ENCODE results near the gene ARHGAP18. TPM values are rescaled to one million over a fixed set of nuclear protein-coding genes. Genes with fewer than 3 reads are reported as not detected.
A peak's percentile ranks its signal among the peaks of the same experiment; 100 is the strongest.

The ARHGAP18 gene
- total and polyA plus RNA-seq, 2 of the 13 experiments (the other 11 are each of a cell fraction or from before 2014, with no cell fraction given) = 58.2 to 115 TPM

- TF ChIP-seq ZSCAN30 (CRISPR knock-in tag; IDR thresholded peaks at IDR 0.05) (no peak), SRSF1 (optimal IDR thresholded peaks at IDR 0.05; ENCODE audit: low read depth, low read length) (no peak), GLI4 (CRISPR knock-in tag; IDR thresholded peaks at IDR 0.05; ENCODE audit: borderline replicate concordance) (no peak), CBX1 (IDR thresholded peaks at IDR 0.05; ENCODE audit: low read depth) (no peak), TAF1 (CRISPR knock-in tag; IDR thresholded peaks at IDR 0.05) (no peak), ZBTB3 (CRISPR knock-in tag; IDR thresholded peaks at IDR 0.05; ENCODE audit: borderline replicate concordance, low read depth) (no peak), ZFP90 (CRISPR knock-in tag; IDR thresholded peaks at IDR 0.05; ENCODE audit: borderline replicate concordance) (no peak), JUND (CRISPR knock-in tag; IDR thresholded peaks at IDR 0.05) (no peak), LBX2 (CRISPR knock-in tag; IDR thresholded peaks at IDR 0.05; ENCODE audit: borderline replicate concordance) (no peak), ZNF414 (CRISPR knock-in tag; IDR thresholded peaks at IDR 0.05) (no peak), DZIP1 (CRISPR knock-in tag; IDR thresholded peaks at IDR 0.05) (no peak), ZNF639 (CRISPR knock-in tag; conservative IDR thresholded peaks at IDR 0.05) (no peak), SUZ12 (IDR thresholded peaks at IDR 0.05; ENCODE audit: low read depth, low read length) (no peak), HNF4G (IDR thresholded peaks at IDR 0.05; ENCODE audit: borderline replicate concordance, low read depth, low read length) (no peak), HNF4G (CRISPR knock-in tag; IDR thresholded peaks at IDR 0.05; ENCODE audit: borderline replicate concordance, low read depth) (no peak), ZNF674 (CRISPR knock-in tag; IDR thresholded peaks at IDR 0.05; ENCODE audit: low read depth) (no peak), MIXL1 (CRISPR knock-in tag; IDR thresholded peaks at IDR 0.05) (peak; percentile 77; the same call in 1 of the 2 replicates), ZNF350 (CRISPR knock-in tag; IDR thresholded peaks at IDR 0.05; ENCODE audit: borderline replicate concordance, low read depth) (no peak), HNF4A (CRISPR knock-in tag; IDR thresholded peaks at IDR 0.05) (0 out of 2 replicates have a peak, but pooled peaks have one; percentile 8), CREM (IDR thresholded peaks at IDR 0.05) (peak; percentile 66; the same call in 1 of the 2 replicates), CREM (CRISPR knock-in tag; IDR thresholded peaks at IDR 0.05) (no peak), PHF8 (CRISPR knock-in tag; IDR thresholded peaks at IDR 0.05) (no peak), PAX8 (CRISPR knock-in tag; IDR thresholded peaks at IDR 0.05; ENCODE audit: borderline replicate concordance) (no peak), ZNF558 (CRISPR knock-in tag; IDR thresholded peaks at IDR 0.05; ENCODE audit: borderline replicate concordance) (no peak), IKZF1 (IDR thresholded peaks at IDR 0.05) (no peak), ZNF546 (CRISPR knock-in tag; conservative IDR thresholded peaks at IDR 0.05) (no peak)
Observed at GRCh38 chr6:129644567-129645015, 65.4 kb downstream of the ARHGAP18 start (continued).
